Ishikawa (cell line): ENCODE results near the gene PON3.

ENCODE experiments used
- CEBPB ChIP-seq: IDR thresholded peaks from 2 replicates; pipeline ENCODE4 v1.6.1; 2012
- CREB1 ChIP-seq: IDR thresholded peaks from 2 replicates; pipeline ENCODE4 v1.6.1; 2012; ENCODE audit warnings: low read depth
- EGR1 ChIP-seq: IDR thresholded peaks from 2 replicates; pipeline ENCODE4 v1.6.1; 2012
- EP300 ChIP-seq: IDR thresholded peaks from 2 replicates; pipeline ENCODE4 v1.6.1; 2012; ENCODE audit warnings: borderline replicate concordance
- FOXM1 ChIP-seq: IDR thresholded peaks from 2 replicates; pipeline ENCODE4 v1.6.1; 2012; ENCODE audit warnings: low read depth, borderline replicate concordance
- NFIC ChIP-seq: IDR thresholded peaks from 2 replicates; pipeline ENCODE4 v1.6.1; 2012
- RAD21 ChIP-seq: IDR thresholded peaks from 2 replicates; pipeline ENCODE4 v1.6.1; 2012; ENCODE audit warnings: low read depth
- REST ChIP-seq: IDR thresholded peaks from 2 replicates; pipeline ENCODE4 v1.6.1; 2012; ENCODE audit warnings: low read depth, mild to moderate bottlenecking
- TAF1 ChIP-seq: IDR thresholded peaks from 2 replicates; pipeline ENCODE4 v1.6.1; 2012; ENCODE audit warnings: low read depth, mild to moderate bottlenecking
- TCF12 ChIP-seq: IDR thresholded peaks from 2 replicates; pipeline ENCODE4 v1.6.1; 2012; ENCODE audit warnings: low read depth
- TEAD4 ChIP-seq: IDR thresholded peaks from 2 replicates; pipeline ENCODE4 v1.6.1; 2012
- YY1 ChIP-seq: IDR thresholded peaks from 2 replicates; pipeline ENCODE4 v1.6.1; 2012; ENCODE audit warnings: low read depth
- ZBTB7A ChIP-seq: IDR thresholded peaks from 2 replicates; pipeline ENCODE4 v1.6.1; 2012; ENCODE audit warnings: low read depth
- TF ChIP-seq, protein P1 (sequence below): IDR thresholded peaks from 2 replicates; pipeline ENCODE4 v1.6.1; 2012
- TF ChIP-seq, protein P2 (sequence below): IDR thresholded peaks from 2 replicates; pipeline ENCODE4 v1.6.1; 2012

PON3 gene

DNA sequence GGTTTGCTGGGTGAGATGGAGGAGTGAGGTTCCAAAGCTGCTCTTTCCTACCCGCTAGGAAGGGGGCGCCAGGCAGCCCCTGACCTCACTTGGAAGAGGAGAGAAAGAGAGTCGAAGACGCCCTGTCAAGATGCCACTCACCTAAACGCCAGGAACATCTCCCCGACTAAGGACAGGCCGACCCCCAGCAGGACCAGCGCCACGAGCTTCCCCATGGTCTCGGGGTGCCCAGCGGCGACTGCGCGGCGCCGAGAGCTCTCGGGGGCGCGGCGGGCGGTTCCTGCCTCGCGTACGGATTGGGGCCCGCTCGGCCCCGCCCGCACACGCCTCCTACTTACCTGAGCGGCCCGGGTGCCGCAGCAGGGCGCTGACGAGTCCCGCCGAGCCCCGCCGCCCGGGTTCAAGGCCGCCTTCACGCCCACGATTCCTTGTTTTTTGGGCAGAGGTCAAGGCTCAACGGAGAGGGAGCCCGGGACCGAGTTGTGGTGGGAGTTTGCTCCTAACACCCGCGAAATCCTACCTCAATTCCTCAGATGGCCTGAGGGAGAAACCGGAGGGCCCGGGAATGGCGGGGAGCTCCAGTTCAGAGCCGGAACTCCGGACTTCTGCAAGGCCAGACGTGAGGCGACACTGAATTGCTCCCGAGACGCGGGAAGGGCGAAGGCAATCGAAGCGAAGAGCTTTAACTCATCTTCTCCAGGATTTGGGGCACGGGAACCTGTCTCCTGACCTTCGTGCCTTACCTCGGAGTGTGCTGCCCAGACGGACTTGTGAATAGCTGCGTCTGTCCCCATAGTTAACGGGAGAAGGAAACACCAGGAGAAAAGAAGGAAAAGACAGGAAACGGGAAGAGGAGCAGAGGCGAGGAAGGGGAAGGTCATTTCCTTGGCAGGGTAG, at the start of gene PON3:
PON3 (minus strand) TSS at position 240 of the 897 bp plus-strand sequence; CDS start at position 215, 25 bp downstream.
- TF ChIP-seq, protein P1, sequence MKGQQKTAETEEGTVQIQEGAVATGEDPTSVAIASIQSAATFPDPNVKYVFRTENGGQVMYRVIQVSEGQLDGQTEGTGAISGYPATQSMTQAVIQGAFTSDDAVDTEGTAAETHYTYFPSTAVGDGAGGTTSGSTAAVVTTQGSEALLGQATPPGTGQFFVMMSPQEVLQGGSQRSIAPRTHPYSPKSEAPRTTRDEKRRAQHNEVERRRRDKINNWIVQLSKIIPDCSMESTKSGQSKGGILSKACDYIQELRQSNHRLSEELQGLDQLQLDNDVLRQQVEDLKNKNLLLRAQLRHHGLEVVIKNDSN, result no peak
- TF ChIP-seq EP300 (no peak), EGR1 (no peak), FOXM1 (no peak), CEBPB (no peak), TCF12 (no peak), RAD21 (no peak), ZBTB7A (no peak), YY1 (no peak), TAF1 (no peak), TEAD4 (no peak), REST (no peak), CREB1 (no peak), NFIC (no peak)
- TF ChIP-seq, protein P2, sequence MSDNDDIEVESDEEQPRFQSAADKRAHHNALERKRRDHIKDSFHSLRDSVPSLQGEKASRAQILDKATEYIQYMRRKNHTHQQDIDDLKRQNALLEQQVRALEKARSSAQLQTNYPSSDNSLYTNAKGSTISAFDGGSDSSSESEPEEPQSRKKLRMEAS, result no peak

- TF ChIP-seq EGR1 (no peak), CEBPB (no peak), FOXM1 (no peak), TAF1 (no peak)
- TF ChIP-seq, protein P2, result no peak
These were observed 48.6 kb upstream of the PON3 start for GRCh38 chr7:95444796-95445195.

- no peak for TF ChIP-seq EP300
- no peak for TF ChIP-seq CEBPB
- TF ChIP-seq, protein P2, result no peak
- TF ChIP-seq, protein P1, result no peak
- TF ChIP-seq ZBTB7A, result no peak
- no peak for TF ChIP-seq NFIC
- no peak for TF ChIP-seq TCF12
- TF ChIP-seq RAD21, result no peak
- TF ChIP-seq TAF1, result no peak
- TF ChIP-seq TEAD4, result no peak
- no peak for TF ChIP-seq REST
- no peak for TF ChIP-seq FOXM1
- no peak for TF ChIP-seq YY1
- TF ChIP-seq EGR1, result no peak
- no peak for TF ChIP-seq CREB1
These were observed 45.1 kb upstream of the PON3 start for GRCh38 chr7:95441042-95441823.

DNA sequence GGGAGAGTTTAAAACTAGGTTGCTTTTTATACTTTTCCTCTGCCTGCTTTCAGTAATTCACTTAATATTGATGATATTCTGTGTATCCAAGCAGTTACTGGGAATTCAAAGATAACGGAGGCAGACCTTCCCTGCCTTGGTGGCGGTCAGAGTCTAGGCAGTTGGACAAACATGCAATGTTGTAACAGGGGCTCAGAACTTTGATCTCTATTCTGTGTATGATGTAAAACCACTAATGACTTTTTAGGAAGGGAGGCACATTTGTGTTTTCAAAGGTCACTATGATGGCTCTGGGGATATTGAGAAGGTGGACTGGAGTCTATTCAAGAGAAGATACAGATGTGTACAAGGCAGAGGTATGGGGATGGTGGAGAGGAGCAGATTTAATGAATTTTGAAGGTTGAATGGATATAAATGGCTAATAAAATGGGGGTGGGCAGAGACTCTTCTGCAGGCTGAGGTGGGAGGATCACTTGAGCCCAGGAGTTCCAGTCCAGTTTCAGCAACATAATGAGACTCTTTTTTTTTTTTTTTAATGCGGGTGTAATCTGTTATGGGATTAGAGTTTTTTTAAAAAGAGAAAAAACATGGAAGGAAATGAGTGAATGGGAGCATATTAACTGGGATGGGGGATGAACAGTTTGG, 44.3 kb upstream of the PON3 start:
- TF ChIP-seq, protein P1, result no peak
- TF ChIP-seq CEBPB, result no peak
- TF ChIP-seq EP300, result no peak
- no peak for TF ChIP-seq TCF12
- no peak for TF ChIP-seq TAF1
- no peak for TF ChIP-seq ZBTB7A
- no peak for TF ChIP-seq YY1
- no peak for TF ChIP-seq CREB1
- no peak for TF ChIP-seq EGR1
- no peak for TF ChIP-seq RAD21
- TF ChIP-seq REST, result no peak
- no peak for TF ChIP-seq FOXM1
- no peak for TF ChIP-seq TEAD4
- TF ChIP-seq NFIC, result no peak
- TF ChIP-seq, protein P2, result no peak
